OCI-LY7 (cell line): ENCODE data around the gene ACTRT2. TPM values are rescaled to one million over a fixed set of nuclear protein-coding genes. Genes with fewer than 3 reads are reported as not detected.

ENCODE experiments used
- BruUV-seq: library from RNA; stranded (reverse); fragments of 400-500 nt; replicated peaks from 2 replicates; lab custom pipeline; 2021; lab: Mats Ljungman, UMichigan
- CTCF ChIA-PET: fragments of 300-600 bp; sonication (Branson Sonifier 250); formaldehyde crosslinking; loops from one replicate; lab custom pipeline; 2022; ENCODE audit warnings: antibody characterized with exemption; ENCODE audit not compliant: unreplicated experiment; lab: Charles Lee
- POLR2A ChIA-PET: fragments of 300-600 bp; sonication (Branson Sonifier 250); formaldehyde crosslinking; loops from one replicate; lab custom pipeline; 2022; ENCODE audit warnings: antibody characterized with exemption; lab: Charles Lee
- DNase-seq: peaks from one replicate; pipeline ENCODE4 v3.0.0-alpha.2; 2015; ENCODE audit warnings: low spot score
- H2AFZ ChIP-seq: fragments of 200-600 bp; sonication (generic), shearing (Covaris generic); 2 replicates; pipeline ENCODE4 v1.6.1; 2014; ENCODE audit warnings: mild to moderate bottlenecking, antibody characterized with exemption, low read length, moderate library complexity
- H3K27ac ChIP-seq: fragments of 200-600 bp; sonication (generic); 2 replicates; pipeline ENCODE4 v1.5.1; 2014; ENCODE audit warnings: mixed run types, low read depth, mild to moderate bottlenecking, moderate library complexity, low read length, inconsistent platforms; ENCODE audit not compliant: poor library complexity, severe bottlenecking
- H3K36me3 ChIP-seq: fragments of 200-600 bp; sonication (generic); 2 replicates; pipeline ENCODE4 v1.6.1; 2014; ENCODE audit warnings: mild to moderate bottlenecking, antibody characterized with exemption, low read length, moderate library complexity, mixed read lengths; ENCODE audit not compliant: insufficient read depth
- H3K4me1 ChIP-seq: fragments of 200-600 bp; sonication (generic); 2 replicates; pipeline ENCODE4 v1.5.1; 2014; ENCODE audit warnings: mild to moderate bottlenecking, low read length; ENCODE audit not compliant: insufficient read depth, poor library complexity, severe bottlenecking
- H3K4me2 ChIP-seq: fragments of 200-600 bp; sonication (generic); 2 replicates; pipeline ENCODE4 v1.6.1; 2014; ENCODE audit warnings: mild to moderate bottlenecking, low read length
- H3K4me3 ChIP-seq: fragments of 200-600 bp; sonication (generic); 2 replicates; pipeline ENCODE4 v1.5.1; 2014; ENCODE audit warnings: mild to moderate bottlenecking, low read depth, low read length; ENCODE audit not compliant: poor library complexity, severe bottlenecking
- H3K79me2 ChIP-seq: fragments of 200-600 bp; sonication (generic); 2 replicates; pipeline ENCODE4 v1.6.1; 2016; ENCODE audit warnings: low read depth, mild to moderate bottlenecking, low read length, moderate library complexity, mixed read lengths; ENCODE audit not compliant: insufficient read depth
- H3K9me2 ChIP-seq: fragments of 200-600 bp; sonication (generic); 2 replicates; pipeline ENCODE4 v1.6.1; 2016; ENCODE audit warnings: mild to moderate bottlenecking, low read length, mixed read lengths; ENCODE audit not compliant: insufficient read depth
- H3K9me3 ChIP-seq: fragments of 200-600 bp; sonication (generic); 2 replicates; pipeline ENCODE4 v1.6.1; 2014; ENCODE audit warnings: mild to moderate bottlenecking, mixed run types, low read length, mixed read lengths
- H4K20me1 ChIP-seq: fragments of 200-600 bp; sonication (generic); 2 replicates; pipeline ENCODE4 v1.6.1; 2014; ENCODE audit warnings: mild to moderate bottlenecking, antibody characterized with exemption, low read length, moderate library complexity, mixed read lengths; ENCODE audit not compliant: insufficient read depth
- EZH2phosphoT487 ChIP-seq: fragments of 200-600 bp; sonication (generic); IDR thresholded peaks from 2 replicates; pipeline ENCODE4 v1.6.1; 2018; ENCODE audit warnings: low read depth, borderline replicate concordance, mild to moderate bottlenecking, mixed run types, antibody characterized with exemption, low read length, moderate library complexity, mixed read lengths
- intact Hi-C: fragments of 100-400 bp; cut with micrococcal nuclease; formaldehyde crosslinking; loops from one replicate; pipeline ENCODE4 v1.10.0; 2022; ENCODE audit not compliant: unreplicated experiment
- total RNA-seq, 2 experiments: library from RNA; depleted of rRNA in 1 of 2; stranded (reverse); fragments of >200 nt in 1 of 2; shearing (Covaris generic) in 1 of 2; gene quantifications; 2 replicates each; pipeline ENCODE4 v1.2.3, GENCODE V29; 2014 to 2022
- TF ChIP-seq, protein P1 (sequence below): fragments of 200-600 bp; sonication (generic); conservative IDR thresholded peaks from 2 replicates; pipeline ENCODE4 v1.5.1; 2014; ENCODE audit warnings: mild to moderate bottlenecking, antibody characterized with exemption, low read length, moderate library complexity, mixed read lengths

The ACTRT2 gene
- total RNA-seq, 2 experiments from 2014 or later = not detected

DNA sequence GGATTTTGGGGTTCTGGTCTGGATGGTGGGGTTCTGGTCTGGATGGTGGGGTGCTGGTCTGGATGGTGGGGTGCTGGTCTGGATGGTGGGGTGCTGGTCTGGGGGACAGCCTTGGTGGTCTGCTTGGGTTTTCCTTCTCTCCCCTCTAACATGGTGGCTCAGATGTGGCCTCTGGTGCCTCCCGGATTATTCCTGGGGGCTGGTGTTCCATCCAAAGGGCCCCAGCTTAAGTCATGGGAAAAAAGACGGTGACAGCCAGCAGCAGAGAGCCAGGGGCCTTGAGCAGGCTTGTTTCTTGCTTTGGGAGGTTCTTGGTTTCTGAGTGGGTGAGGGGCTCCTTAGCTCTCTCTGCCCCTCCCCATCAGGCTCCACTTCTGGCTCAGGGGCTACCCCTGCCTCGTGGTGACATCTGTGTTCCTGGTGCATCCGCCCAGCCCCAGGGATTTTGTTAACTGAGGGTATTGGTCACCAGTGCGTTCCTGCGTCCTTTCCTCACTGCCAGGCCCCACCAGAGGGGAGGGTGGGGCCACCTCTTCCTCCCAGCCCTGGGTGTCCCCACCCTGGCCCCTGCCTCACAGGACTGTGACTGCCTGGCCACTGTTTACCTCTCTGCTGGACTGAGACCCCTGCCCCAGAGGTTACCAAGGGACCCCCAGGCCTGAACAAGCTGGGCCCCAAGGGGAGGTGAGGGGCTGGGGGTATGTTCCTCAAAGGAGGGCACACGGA, 43.2 kb upstream of the ACTRT2 start:
- TF ChIP-seq EZH2phosphoT487 = no peak
- TF ChIP-seq, protein P1, sequence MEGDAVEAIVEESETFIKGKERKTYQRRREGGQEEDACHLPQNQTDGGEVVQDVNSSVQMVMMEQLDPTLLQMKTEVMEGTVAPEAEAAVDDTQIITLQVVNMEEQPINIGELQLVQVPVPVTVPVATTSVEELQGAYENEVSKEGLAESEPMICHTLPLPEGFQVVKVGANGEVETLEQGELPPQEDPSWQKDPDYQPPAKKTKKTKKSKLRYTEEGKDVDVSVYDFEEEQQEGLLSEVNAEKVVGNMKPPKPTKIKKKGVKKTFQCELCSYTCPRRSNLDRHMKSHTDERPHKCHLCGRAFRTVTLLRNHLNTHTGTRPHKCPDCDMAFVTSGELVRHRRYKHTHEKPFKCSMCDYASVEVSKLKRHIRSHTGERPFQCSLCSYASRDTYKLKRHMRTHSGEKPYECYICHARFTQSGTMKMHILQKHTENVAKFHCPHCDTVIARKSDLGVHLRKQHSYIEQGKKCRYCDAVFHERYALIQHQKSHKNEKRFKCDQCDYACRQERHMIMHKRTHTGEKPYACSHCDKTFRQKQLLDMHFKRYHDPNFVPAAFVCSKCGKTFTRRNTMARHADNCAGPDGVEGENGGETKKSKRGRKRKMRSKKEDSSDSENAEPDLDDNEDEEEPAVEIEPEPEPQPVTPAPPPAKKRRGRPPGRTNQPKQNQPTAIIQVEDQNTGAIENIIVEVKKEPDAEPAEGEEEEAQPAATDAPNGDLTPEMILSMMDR = no peak
- POLR2A ChIA-PET = no interaction called here
- Histone ChIP-seq H3K4me1 (no peaks in the 10 kb centered on the region), H3K79me2 (no peaks in the 10 kb centered on the region), H3K36me3 (no peaks in the 10 kb centered on the region), H3K4me3 (no peak overlapping the region), H3K9me3 (no peaks in the 10 kb centered on the region), H3K27ac (no peak overlapping the region), H3K9me2 (no peaks in the 10 kb centered on the region), H2AFZ (no peak overlapping the region), H3K4me2 (no peak overlapping the region), H4K20me1 (no peaks in the 10 kb centered on the region)
- no peak for DNase-seq
- intact Hi-C loops = no loop called here
- CTCF ChIA-PET = no interaction called here
- no TSS peak for BruUV-seq

DNA sequence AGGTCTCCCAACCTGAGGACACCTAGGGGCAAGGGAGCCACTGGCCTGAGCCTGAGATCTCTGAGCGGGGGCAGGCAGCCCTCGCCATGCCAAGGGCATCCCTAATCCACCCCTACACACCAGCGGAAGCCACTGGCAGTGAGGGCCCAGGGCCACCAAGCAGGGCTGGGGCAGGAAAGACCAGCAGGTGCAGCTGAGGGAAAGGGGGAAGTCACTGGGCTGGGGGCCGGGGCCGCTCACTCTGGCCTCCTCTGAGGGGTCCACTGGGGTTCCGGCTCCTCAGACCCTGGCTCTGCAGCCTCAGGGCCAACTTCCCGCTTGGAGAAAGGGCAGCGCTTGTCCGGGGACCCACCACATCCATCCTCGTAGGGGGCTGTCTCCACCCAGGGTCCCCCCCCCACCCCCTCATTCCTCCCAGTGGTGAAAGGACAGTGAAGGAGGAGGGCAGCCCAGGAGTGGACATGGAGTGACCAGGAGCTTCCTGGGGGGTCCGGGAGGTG, 42.5 kb upstream of the ACTRT2 start:
- ChIA-PET CTCF (no interaction called here), POLR2A (no interaction called here)
- no peaks in the 10 kb centered on the region for H4K20me1 ChIP-seq
- H3K79me2 ChIP-seq = no peaks in the 10 kb centered on the region
- H3K4me2 ChIP-seq = no peak overlapping the region
- TF ChIP-seq, protein P1 = no peak
- H2AFZ ChIP-seq = no peak overlapping the region
- BruUV-seq = no TSS peak
- no peaks in the 10 kb centered on the region for H3K9me3 ChIP-seq
- DNase-seq = no peak
- no peak overlapping the region for H3K4me3 ChIP-seq
- H3K36me3 ChIP-seq = no peaks in the 10 kb centered on the region
- H3K27ac ChIP-seq = no peak overlapping the region
- H3K9me2 ChIP-seq = no peaks in the 10 kb centered on the region
- H3K4me1 ChIP-seq = no peaks in the 10 kb centered on the region
- intact Hi-C loops = no loop called here
